ENCODE data around the gene SPDYE18.
"Not testable (repeated sequence)": the region's sequence is repeated elsewhere in the genome, so short reads cannot be mapped to it uniquely, and the experiment has no call there.

Gene SPDYE18, protein sequence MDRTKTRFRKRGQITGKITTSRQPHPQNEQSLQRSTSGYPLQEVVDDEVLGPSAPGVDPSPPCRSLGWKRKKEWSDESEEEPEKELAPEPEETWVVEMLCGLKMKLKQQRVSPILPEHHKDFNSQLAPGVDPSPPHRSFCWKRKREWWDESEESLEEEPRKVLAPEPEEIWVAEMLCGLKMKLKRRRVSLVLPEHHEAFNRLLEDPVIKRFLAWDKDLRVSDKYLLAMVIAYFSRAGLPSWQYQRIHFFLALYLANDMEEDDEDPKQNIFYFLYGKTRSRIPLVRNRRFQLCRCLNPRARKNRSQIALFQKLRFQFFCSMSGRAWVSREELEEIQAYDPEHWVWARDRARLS

DNA sequence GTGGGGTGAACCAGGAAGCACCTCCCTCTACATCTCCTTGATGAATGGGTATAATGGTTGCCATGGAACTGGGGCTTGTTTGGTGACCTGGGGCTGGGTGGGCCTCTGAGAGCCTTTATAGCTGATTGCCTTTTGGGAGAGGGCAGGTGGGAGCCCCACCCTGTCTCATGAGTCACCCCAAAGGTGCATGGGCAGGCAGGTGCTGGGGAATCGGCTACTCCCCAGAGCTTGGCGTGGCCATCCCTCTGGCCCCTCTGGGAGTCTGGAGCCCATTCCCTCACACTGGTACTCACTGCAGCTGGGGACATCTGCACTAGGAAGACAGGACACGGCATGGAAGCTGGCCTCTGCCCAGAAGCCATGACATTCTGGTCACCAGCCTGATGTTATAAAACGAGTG, at the start of gene SPDYE18:
Gene SPDYE18, minus strand, starts transcription at position 2 of the 400 bp plus-strand sequence. CDS start 2,046 bp downstream, outside the sequence.
- DNase-seq (ENCODE audit: low spot score), result not testable (repeated sequence)

DNA sequence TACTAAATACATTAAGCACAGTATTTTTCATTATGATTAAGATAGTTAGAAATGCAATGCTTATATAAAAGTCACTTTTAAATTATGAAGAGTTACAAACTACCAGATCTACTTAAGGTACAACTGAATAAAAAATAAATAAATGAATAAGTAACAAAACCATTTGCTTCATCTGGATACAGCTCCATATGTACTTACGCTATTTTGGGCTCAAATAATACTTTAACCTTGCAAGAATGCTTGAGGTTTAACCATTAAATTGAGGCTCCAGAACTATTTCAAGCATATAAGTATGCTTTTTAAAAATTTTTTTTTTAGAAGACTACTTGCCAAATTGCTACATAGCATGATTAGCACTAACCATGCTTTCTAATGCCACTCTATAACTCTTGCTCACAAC, 46.0 kb upstream of the SPDYE18 start:
- DNase-seq (ENCODE audit: low spot score), result not testable (repeated sequence)

DNA sequence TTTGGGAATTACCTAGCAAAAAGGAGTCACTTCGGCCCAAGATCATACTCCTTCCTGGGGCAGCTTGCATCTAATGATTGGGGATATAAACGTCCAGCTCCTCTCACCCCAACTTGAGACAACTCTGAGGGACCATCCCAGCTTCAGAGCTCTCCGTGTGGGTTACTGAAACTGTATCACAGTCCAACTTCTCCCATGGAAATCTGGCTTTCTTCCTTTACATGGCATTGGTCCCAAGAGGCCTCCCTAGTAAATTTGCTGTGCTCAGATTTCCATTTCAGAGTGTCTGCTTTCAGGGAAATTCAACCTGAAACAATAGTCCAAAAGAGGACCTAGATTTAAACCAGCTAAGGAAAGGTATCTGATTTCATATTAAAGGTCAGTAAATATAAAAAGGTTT, 45.3 kb upstream of the SPDYE18 start:
- not testable (repeated sequence) for DNase-seq (ENCODE audit: low spot score)

DNA sequence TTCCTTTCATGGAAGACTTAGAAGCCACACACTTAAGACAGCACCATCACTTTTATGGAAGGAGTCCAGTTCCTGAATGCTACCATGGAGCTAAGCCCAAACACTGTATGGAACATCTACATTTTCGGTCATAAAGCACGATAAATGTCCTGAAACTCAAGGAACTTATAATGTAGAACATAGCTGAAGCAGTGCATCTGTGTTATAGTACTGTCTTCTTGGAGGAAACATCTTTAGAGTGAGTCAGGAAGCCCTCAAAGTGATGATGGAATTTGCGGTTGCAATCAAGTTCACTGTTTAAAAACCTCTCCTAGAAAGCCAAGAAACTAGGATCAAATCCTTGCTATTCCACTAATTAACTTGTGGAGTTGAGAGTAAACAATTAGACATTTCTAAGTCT, 43.5 kb upstream of the SPDYE18 start:
- not testable (repeated sequence) for DNase-seq (ENCODE audit: low spot score)

DNA sequence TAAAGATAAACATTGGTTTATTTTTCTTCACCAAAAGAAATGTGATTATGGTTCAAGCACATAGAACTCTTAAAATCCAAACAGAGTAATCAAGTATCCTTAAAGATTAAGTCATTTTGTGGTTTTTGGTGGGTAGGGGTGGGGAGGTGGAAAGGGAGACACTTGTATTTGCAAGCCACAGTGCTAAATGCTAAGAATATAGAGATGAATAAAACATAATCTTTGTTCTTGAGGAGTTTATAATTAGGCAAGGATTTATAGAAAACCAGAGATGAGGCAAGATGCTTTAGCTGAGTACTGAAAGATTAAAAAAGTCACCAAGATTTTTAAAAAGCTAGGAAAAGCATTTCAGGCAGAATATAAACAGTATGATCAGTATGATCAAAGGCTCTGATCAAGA, 40.3 kb upstream of the SPDYE18 start:
- not testable (repeated sequence) for DNase-seq (ENCODE audit: low spot score)

DNA sequence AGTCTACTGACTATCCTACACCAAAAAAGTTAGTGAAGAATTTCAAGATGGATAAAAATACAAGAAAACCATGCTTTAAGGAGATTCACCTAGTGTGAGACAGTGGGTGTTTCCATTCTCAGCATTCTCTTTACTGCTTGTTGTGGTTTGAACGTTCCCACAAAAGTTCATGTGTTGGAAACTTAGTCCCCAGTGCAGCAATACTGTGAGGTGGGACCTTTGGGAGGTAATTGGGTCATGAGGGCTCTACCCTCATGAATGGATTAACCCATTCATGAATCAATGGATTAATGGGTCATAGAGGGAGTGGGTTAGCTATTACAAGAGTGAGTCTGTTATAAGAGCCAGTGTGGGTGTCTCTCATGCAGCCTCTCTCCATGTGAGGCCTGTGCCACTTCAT, 38.8 kb upstream of the SPDYE18 start:
- DNase-seq (ENCODE audit: low spot score), result not testable (repeated sequence)

DNA sequence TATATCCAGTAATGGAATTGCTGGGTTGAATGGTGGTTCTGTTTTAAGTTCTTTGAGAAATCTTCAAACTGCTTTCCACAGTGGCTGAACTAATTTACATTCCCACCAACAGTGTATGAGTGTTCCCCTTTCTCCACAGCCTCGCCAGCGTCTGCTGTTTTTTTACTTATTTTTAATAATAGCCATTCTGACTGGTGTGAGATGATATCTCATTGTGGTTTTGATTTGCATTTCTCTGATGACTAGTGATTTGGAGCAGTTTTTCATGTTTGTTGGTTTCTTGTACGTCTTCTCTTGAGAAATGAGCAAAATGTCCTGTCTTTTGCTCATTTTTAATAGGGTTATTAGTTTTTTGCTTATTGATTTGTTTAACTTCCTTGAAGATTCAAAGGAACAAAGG, 38.1 kb upstream of the SPDYE18 start:
- not testable (repeated sequence) for DNase-seq (ENCODE audit: low spot score)

DNA sequence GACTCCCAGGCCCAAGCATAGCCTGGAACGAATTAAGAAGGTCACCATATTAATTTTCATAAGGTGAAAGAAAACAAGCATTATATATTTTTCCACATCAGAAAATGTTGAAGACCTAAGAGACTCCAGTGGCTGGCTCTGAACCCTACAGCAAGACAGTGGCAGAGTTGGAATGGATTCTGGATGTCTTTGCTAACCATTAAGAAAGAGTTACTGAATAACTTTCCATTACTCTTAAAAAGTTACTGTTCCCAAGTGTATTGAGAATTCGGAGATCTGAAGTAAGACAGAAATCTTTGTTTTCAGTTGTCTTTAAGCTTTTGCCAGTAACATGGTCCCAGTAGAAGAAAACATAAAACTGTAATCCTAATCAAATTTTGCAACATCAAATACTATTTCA, 29.9 kb upstream of the SPDYE18 start:
- not testable (repeated sequence) for DNase-seq (ENCODE audit: low spot score)

DNA sequence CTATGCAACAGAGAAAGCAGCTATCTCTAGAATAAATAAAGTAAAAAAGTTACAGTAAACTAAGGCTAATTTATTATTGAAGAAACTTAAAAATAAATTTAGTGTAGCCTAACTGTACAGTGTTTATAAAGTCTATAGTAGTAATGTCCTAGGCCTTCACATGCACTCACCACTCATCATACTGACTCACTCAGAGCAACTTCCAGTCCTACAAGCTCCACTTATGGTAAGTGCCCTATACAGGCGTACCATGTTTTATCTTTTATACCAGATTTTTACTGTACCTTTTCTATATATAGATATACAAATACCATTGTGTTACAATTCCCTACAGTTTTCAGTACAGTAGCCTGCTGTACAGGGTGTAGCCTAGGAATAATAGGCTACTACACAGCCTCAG, 19.8 kb upstream of the SPDYE18 start:
- not testable (repeated sequence) for DNase-seq (ENCODE audit: low spot score)

DNA sequence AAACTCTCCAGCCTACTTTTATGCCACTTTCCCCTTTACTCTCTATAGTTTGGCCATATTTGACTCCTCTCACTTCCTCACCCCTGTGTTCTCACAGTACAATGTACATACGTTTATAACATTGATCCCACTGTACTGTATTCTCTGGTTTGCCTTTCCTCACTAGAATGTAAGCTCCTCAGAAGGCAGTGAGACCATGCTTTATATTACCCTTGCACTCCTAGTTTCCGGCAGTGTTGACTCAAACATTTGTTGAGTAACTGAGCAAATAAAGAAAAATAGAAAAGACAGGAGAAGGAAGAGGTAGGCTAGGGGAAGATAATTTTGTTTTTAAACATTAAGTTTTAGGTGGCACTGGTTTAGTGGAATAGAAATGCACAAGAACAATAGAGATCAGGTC, 17.9 kb upstream of the SPDYE18 start:
- not testable (repeated sequence) for DNase-seq (ENCODE audit: low spot score)

DNA sequence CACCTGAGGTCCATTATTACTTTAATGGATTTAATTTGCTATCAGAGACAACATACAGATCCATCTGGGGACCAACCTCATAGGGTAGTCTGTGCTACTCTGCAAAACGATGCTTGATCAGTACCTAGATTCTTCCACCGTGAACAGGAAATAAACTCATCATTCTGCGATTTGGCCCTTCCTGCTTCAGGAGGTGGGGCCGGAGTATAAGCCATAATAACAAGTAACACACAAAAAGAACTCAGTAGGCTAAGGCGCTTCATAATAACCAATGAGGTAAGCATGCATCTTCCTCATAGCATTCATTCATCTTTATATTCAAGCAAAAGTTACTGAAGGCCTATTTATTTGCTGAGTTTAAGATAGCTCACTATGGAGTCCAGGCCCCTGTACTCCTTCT, 17.3 kb upstream of the SPDYE18 start:
- DNase-seq (ENCODE audit: low spot score), result not testable (repeated sequence)

DNA sequence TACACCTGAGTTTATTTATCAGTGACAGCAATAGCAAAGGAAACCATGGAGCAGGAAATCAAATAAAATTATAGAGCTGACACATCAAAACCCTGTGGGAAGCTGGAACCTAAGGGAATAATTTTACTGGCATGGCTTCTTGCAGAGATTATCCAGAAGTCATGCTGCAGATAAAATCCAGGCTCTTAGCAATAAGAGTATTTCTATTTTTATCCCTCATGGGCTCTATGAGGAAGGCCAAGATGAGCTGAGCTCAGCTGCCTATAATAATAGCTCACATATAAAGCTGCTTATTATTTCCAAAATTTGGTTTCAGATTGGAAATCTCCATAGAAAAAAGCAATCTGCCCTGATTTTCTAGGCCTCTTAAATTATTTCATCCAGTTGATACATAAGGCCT, 16.8 kb upstream of the SPDYE18 start:
- DNase-seq (ENCODE audit: low spot score), result not testable (repeated sequence)

DNA sequence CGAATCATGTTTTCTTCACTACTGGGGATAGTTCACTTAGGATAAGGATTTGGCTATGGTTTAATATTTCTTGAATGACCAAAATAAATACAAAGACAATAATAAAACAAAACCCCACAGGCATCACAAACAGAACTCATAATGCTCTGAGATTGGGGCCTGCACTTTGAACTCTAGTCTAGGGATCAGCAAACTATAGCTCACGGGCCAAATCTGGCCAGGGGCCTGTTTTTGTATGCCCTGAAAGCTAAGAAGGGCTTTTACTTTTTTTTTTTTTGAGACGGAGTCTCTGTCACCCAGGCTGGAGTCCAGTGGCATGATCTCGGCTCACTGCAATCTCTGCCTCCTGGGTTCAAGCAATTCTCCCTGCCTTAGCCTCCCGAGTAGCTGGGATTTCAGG, 14.7 kb upstream of the SPDYE18 start:
- not testable (repeated sequence) for DNase-seq (ENCODE audit: low spot score)

DNA sequence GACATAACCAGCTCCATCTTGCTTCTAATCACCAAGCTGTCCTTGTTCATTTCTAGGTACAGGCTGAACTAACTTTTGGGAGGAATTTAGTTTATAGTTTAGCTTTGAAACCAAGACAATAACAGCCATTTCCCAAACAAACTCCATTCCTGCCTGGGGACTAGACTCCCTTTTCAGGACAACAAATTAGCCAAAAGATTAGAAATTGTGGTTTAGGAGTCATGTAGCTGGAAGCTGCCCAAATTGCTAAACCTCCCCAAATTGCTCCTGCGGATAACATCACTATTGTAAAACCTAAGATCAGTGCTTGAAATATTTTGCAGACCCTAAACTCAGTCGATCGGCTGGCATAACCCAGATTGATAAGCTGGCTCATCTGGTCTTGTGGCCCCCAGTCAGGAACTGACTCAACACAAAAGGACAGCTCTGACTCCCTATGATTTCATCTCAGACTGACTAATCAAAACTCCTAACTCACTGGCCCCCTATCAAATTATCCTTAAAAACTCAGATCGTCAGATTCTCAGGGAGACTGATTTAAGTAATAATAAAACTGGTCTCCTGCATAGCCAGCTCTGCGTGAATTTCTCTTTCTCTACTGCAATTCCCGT, 12.5 kb upstream of the SPDYE18 start:
- not testable (repeated sequence) for DNase-seq (ENCODE audit: low spot score)

DNA sequence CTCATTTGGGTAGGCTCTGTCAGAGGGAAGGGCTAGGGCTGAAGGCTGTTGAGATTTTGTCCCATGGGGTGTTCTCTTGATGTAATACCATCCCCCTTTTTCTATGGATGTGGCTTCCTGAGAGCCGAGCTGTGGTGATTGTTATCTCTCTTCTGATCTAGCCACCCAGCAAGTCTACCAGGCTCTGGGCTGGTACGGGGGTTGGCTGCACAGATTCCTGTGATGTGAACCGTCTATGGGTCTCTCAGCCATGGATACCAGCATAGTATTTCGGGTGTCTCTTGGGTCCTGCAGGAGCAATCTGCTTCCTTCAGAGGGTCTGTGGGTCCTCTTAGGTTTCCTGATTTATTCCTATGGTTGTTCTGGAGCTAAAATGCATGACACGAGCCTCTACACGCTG, 8.8 kb upstream of the SPDYE18 start:
- DNase-seq (ENCODE audit: low spot score), result not testable (repeated sequence)

DNA sequence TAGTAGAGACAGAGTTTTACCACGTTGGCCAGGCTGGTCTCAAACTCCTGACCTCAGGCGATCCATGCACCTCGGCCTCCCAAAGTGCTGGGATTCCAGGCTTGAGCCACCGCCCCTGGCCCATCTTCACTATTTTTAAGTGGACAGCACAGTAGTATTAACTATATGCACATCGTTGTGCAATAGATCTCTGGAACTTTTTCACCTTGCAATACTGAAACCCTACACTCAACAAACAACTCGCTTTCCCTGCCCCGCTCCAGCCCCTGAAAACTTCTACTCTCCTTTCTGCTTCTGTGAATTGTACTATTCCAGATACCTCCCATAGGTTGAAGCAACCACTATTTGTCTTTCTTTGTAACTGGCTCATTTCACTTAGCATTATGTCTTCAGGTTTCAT, 3.5 kb upstream of the SPDYE18 start:
- DNase-seq (ENCODE audit: low spot score), result not testable (repeated sequence)

DNA sequence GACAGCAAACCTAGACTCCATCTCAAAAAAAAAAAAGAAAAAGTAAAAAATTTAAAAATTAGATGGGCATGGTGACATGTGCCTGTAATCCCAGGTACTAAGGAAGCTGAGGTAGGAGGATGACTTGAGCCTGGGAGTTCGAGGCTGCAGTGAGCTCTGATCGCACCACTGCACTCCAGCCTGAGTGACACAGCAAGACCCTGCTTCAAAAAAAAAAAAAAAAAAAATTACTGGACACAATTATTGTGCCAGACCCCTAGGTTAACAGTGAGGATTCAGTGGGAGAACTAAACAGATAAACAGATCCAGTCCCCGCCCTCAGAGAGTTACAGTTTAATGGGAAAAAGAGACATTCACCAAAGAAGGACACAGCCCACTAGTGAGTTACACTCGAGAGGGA, 1.4 kb upstream of the SPDYE18 start:
- DNase-seq (ENCODE audit: low spot score), result not testable (repeated sequence)

DNA sequence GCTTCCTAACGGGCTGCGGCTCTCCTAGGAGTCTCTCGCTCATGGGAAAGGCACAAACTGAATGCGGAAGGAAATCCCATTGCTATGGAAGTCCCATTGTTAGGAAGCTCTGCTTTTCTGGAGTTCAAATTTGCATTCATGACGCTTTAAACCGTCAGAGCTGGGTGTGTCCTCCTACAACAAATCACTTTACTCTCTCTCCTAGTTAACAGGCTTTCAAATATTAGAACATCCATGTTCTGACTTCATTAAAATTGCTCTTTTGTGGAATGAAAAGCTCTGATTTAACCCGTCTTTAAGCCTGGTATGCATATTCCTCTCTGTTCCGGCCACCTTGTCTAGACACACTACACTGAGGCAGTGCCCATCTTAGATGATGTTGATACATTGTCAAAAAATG, 30.1 kb downstream of the SPDYE18 start, which contains the start of gene SPDYE17:
Gene SPDYE17, minus strand, starts transcription at position 101 of the 400 bp plus-strand sequence. CDS start 1,791 bp downstream, outside the sequence.
- not testable (repeated sequence) for DNase-seq (ENCODE audit: low spot score)

DNA sequence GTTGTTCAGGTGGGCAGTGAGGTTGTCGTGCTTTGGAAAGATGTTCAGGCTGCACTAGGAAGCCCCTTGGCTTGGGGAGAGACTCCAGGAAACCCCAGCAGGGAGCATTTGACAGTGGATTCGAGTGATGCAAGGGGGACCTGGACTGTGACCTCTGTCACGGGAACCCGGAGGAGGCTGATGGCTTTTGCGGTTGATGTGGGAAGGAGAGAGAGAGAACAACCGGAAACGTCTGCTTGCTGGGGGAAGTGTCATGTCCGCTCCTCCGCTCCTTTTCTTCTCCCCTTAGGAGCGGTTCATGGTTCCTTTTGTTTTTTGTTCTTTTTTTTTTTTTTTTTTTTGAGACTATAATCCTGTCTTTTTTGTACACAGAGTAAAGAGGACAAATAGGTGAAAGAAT, 36.0 kb downstream of the SPDYE18 start:
- not testable (repeated sequence) for DNase-seq (ENCODE audit: low spot score)

DNA sequence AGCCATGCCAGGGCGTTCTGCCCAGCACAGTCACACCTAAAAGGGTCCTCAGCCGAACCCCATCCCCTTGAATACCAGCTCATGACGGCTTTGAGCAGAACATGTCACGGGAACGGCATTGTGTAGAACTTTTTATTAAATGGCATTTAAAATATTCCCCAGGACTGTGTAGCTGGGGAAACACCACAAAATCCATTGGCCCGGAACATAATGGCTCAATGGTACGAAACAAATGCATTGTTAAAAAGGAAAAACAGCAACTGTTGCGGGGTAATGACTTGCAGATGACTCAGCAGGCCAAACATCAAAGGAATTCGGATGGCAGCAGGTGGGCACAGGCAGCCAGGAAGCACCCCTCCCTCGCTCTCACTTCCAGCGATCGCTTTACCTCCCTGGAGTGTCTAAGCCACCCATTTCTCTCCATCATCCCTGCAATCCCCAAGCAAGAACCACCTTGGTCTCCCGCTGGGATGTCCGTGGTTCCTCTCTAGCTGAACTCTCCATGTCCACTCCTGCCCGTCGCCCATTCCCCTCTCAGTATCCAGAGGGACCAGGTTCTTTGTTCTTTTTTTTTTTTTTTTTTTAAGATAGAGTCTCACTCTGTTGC, 52.2 kb downstream of the SPDYE18 start:
- DNase-seq (ENCODE audit: low spot score), result not testable (repeated sequence)

DNA sequence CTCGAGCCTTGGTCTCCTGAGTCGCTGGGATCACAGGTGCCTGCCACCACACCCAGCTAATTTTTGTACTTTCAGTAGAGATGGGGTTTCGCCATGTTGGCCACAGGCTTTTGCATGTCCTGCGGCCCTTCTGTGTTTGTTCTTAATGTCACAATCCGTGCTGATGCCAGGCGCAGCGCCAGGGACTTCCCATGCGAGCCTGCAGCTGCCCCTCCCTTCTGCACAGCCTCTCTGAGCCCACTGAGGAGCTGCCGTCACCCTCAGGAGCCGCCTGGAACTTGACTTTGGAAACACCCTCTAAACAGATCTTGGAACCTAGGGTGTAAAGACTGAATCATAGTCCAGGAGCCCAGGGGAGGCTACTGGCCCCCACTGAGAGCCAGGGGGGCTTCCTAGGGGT, 54.4 kb downstream of the SPDYE18 start:
- DNase-seq (ENCODE audit: low spot score), result not testable (repeated sequence)

DNA sequence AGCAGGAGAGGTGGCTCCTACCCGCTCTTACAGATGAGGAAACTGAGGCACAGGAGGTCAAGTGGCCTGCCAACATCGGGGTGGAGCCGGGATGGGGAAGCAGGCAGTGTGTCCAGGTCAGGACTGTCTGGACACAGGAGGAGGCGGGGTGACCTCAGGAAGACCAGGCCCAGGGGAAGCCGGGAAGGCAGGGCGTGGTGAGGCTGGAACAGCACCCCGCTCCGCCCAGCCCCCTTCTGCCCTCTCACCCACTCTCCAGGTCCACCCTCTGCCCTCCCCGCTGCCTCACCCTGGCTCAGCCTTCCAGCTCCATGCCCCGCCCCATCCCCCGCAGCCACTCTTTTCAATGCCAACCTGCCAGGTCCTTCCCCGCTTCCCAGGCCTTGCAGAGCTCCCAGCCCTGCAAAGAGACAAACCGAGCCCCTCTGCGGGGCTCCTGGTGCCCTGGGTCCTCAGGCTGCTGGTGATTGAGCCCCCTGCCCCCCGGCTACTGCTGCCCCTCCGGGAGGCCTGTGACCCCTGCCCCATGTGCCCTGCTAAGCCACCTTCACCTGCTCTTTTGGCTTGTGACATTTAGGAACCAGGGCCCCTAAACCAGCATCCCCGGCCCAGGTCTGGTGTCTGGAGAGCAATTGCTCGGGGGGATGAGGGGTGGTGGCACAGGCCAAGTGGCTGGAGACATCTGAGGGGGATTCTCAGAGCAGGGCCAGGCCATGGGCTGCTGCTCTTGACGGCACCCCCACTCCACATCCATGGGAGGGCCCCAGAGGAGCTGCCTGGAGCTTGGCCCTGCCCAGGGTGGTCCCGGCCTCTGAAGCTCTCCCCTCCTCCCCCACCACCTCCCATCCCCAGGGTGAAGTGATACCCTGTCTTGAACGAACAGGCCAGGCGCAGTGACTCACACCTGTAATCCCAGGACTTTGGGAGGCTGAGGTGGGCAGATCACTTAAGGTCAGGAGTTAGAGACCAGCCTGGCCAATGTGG, 55.9 kb downstream of the SPDYE18 start:
- DNase-seq (ENCODE audit: low spot score), result not testable (repeated sequence)
